A549 (cell line): ENCODE results near the gene NPPA. TPM values are rescaled to one million over a fixed set of nuclear protein-coding genes. Genes with fewer than 3 reads are reported as not detected.
A peak's percentile ranks its signal among the peaks of the same experiment; 100 is the strongest.
"Not testable (repeated sequence)": the region's sequence is repeated elsewhere in the genome, so short reads cannot be mapped to it uniquely, and the experiment has no call there.

Experiments
- ATAC-seq, 2 experiments: fragments of 200-7000 bp in 1 of 2; fragments of >200 bp in 1 of 2; cut with Nextera tagmentation in 1 of 2; cut with Tn5 transposase in 1 of 2; 3 replicates each; pipeline versions ENCODE4 v1.8.0 to v1.9.1; 2018 to 2020; ENCODE audit warnings: mild to moderate bottlenecking in 1 of 2, moderate library complexity in 1 of 2
- CTCF ChIA-PET: fragments of 300-600 bp; sonication (Branson Sonifier 250); formaldehyde crosslinking; extraction: SDS; loops from one replicate; lab custom pipeline; 2021; ENCODE audit warnings: antibody characterized with exemption, inconsistent platforms; lab: Yijun Ruan, JAX
- POLR2A ChIA-PET: fragments of 350-600 bp; formaldehyde crosslinking; extraction: SDS; loops from one replicate; lab custom pipeline; 2021; ENCODE audit warnings: antibody characterized with exemption, inconsistent platforms; lab: Yijun Ruan, JAX
- DNase-seq, 2 experiments: peaks; one replicate each; pipeline versions ENCODE4 v3.0.0 to v3.0.0-alpha.2; 2011 to 2016; ENCODE audit warnings: low read depth in 1 of 2, low spot score in 1 of 2
- FAIRE-seq: peaks from 2 replicates; lab custom pipeline; 2011; peaks lifted over from hg19 to GRCh38; lab: Jason Lieb, UNC
- H3K27ac ChIP-seq, 2 experiments: fragments of >200 bp; sonication (Bioruptor Twin); formaldehyde crosslinking; 3 replicates each; pipeline ENCODE4 v1.5.1; 2016 to 2017
- H3K4me1 ChIP-seq: fragments of >200 bp; sonication (Bioruptor Twin); formaldehyde crosslinking; 3 replicates; pipeline ENCODE4 v1.6.1; 2016
- H3K4me2 ChIP-seq: fragments of >200 bp; sonication (Bioruptor Twin); formaldehyde crosslinking; 3 replicates; pipeline ENCODE4 v1.6.1; 2016
- H3K4me3 ChIP-seq: fragments of >200 bp; sonication (Bioruptor Twin); formaldehyde crosslinking; 3 replicates; pipeline ENCODE4 v1.5.1; 2016
- H3K9me3 ChIP-seq: fragments of >200 bp; sonication (Bioruptor Twin); formaldehyde crosslinking; 3 replicates; pipeline ENCODE4 v1.6.1; 2016
- BHLHE40 ChIP-seq: IDR thresholded peaks from 2 replicates; pipeline ENCODE4 v1.6.1; 2012; ENCODE audit warnings: low read depth, low read length, inconsistent platforms
- CHD2 ChIP-seq: fragments of 150-350 bp; IDR thresholded peaks from 2 replicates; pipeline ENCODE4 v1.6.1; 2014; ENCODE audit warnings: low read length; ENCODE audit not compliant: partially characterized antibody
- CHD4 ChIP-seq: fragments of 200-600 bp; sonication (generic); IDR thresholded peaks from 2 replicates; pipeline ENCODE4 v1.6.1; 2016; ENCODE audit warnings: antibody characterized with exemption, mild to moderate bottlenecking, borderline replicate concordance
- EHMT2 ChIP-seq: fragments of 200-600 bp; sonication (generic); IDR thresholded peaks from 2 replicates; pipeline ENCODE4 v1.6.1; 2016; ENCODE audit warnings: antibody characterized with exemption, low read depth, mild to moderate bottlenecking, moderate library complexity
- FOSB ChIP-seq: fragments of 250-450 bp; sonication (Bioruptor Pico); IDR thresholded peaks from 2 replicates; pipeline ENCODE4 v1.5.0; 2020; ENCODE audit warnings: mild to moderate bottlenecking, moderate library complexity
- FOXS1 ChIP-seq: fragments of 250-450 bp; sonication (Bioruptor Pico); IDR thresholded peaks from 2 replicates; pipeline ENCODE4 v1.5.0; 2020; ENCODE audit warnings: mild to moderate bottlenecking, moderate library complexity
- GATA3 ChIP-seq: IDR thresholded peaks from 2 replicates; pipeline ENCODE4 v1.6.1; 2012; ENCODE audit warnings: borderline replicate concordance
- HOXA7 ChIP-seq: fragments of 250-450 bp; sonication (Bioruptor Pico); IDR thresholded peaks from 2 replicates; pipeline ENCODE4 v1.5.0; 2020; ENCODE audit warnings: mild to moderate bottlenecking, moderate library complexity
- JUN ChIP-seq, 2 experiments: fragments of >200 bp; sonication (Bioruptor Twin); formaldehyde crosslinking; IDR thresholded peaks; 2 replicates in 1 of 2; 3 replicates in 1 of 2; pipeline ENCODE4 v1.6.1; 2016 to 2017
- POLR2A ChIP-seq: IDR thresholded peaks from 2 replicates; pipeline ENCODE4 v1.6.1; 2012; ENCODE audit warnings: mild to moderate bottlenecking, low read length
- RAD21 ChIP-seq, 2 experiments: fragments of >200 bp in 1 of 2; sonication (Bioruptor Twin) in 1 of 2; formaldehyde crosslinking in 1 of 2; IDR thresholded peaks in 1 of 2; conservative IDR thresholded peaks in 1 of 2; 2 replicates in 1 of 2; 3 replicates in 1 of 2; pipeline ENCODE4 v1.6.1; 2012 to 2018; ENCODE audit warnings: inconsistent platforms in 1 of 2
- SMC3 ChIP-seq: fragments of >200 bp; sonication (Bioruptor Twin); formaldehyde crosslinking; IDR thresholded peaks from 3 replicates; pipeline ENCODE4 v1.6.1; 2018; ENCODE audit warnings: inconsistent platforms
- TP53 ChIP-seq: fragments of 250-450 bp; sonication (Bioruptor Pico); IDR thresholded peaks from 2 replicates; pipeline ENCODE4 v1.5.0; 2021; ENCODE audit warnings: mild to moderate bottlenecking, moderate library complexity
- ZC3H11A ChIP-seq: fragments of 450-650 bp; IDR thresholded peaks from 2 replicates; pipeline ENCODE4 v1.6.1; 2014; ENCODE audit warnings: antibody characterized with exemption, mild to moderate bottlenecking
- ZFP36 ChIP-seq: fragments of 450-650 bp; IDR thresholded peaks from 2 replicates; pipeline ENCODE4 v1.6.1; 2014; ENCODE audit warnings: borderline replicate concordance; ENCODE audit not compliant: partially characterized antibody
- WGBS: methylation state at CpG from one replicate; pipeline ENCODE4 v1.1.6; 2017; ENCODE audit errors: missing lambda C conversion rate; 5-methylcytosine and 5-hydroxymethylcytosine counted together
- polyA minus RNA-seq: library from RNA; depleted of rRNA, polyadenylated mRNA; stranded (reverse); fragments of >200 nt; gene quantifications from 2 replicates; pipeline ENCODE4 v1.2.3, GENCODE V29; 2011; rRNA and poly(A)+ RNA removed
- polyA plus RNA-seq, 4 experiments: library from polyadenylated mRNA; depleted of rRNA in 3 of 4; stranded (reverse); fragments of >200 nt; fragmentation: RNase III in 1 of 4; extraction: RNeasy Plus Mini Kit Qiagen cat#74134 plus additional on column Dnase treatment in 1 of 4; gene quantifications; 2 replicates in 3 of 4; 3 replicates in 1 of 4; pipeline ENCODE4 v1.2.3, GENCODE V29; 2011 to 2017
- TF ChIP-seq, protein P1 (sequence below): IDR thresholded peaks from 2 replicates; pipeline ENCODE4 v1.6.1; 2012
- TF ChIP-seq, protein P2 (sequence below): fragments of >200 bp; sonication (Bioruptor Twin); formaldehyde crosslinking; IDR thresholded peaks from 3 replicates; pipeline ENCODE4 v1.5.1; 2016
- TF ChIP-seq, protein P3 (sequence below): fragments of >200 bp; sonication (Bioruptor Twin); formaldehyde crosslinking; IDR thresholded peaks from 2 replicates; pipeline ENCODE4 v1.6.1; 2016
- TF ChIP-seq, protein P4 (sequence below): fragments of 250-450 bp; sonication (Bioruptor Pico); IDR thresholded peaks from 2 replicates; pipeline ENCODE4 v1.5.0; 2021; ENCODE audit warnings: mild to moderate bottlenecking, moderate library complexity, borderline replicate concordance

The NPPA gene
- not detected in 2 replicates for polyA plus RNA-seq (2011; rRNA removed)
- polyA plus RNA-seq (2012; cell fraction: cytosol; rRNA removed) = not detected in 2 replicates
- polyA plus RNA-seq (2012; cell fraction: nucleus; rRNA removed) = not detected in 2 replicates
- polyA plus RNA-seq (2017; fragmentation: RNase III; extraction: RNeasy Plus Mini Kit Qiagen cat#74134 plus additional on column Dnase treatment) = not detected in 3 replicates
- not detected in 2 replicates for polyA minus RNA-seq

DNA sequence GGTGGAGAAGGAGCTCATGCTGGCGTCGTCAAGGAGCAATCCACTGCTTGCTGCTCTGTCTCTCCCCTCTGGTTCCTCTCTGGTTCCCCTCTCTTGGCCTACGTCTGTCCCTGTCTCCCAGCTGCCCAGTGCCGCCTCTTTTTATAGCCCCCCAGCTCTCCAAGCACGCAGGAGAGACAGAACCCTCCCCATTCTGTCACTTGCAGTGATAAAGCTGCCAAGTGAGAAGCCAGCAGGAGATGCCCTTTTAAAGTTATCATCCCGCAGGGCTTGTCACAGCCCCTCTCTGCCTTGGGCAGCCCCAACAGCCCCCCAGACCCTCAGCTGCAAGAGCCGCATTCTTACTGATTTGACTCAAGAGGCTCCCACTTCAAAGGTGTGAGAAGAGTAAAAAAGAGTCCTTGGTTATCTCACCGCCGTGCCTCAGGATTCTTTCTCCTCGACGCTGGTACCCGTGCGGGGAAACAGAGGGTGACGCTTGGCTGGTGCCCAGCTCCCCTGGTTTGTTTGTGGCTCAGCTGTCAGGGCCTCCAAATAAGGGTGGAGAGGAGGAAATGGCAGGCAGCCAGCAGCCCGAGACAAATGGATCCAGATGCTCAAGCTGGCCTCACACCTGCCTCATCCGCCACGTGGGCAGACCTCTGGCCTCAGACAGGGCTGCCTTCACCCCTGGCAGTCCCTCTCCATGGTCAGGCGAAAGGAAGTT lies at the start of gene NPPA:
Gene NPPA, minus strand, starts transcription at position 117 of the 706 bp plus-strand sequence. Its CDS starts 99 bp downstream, at position 18.
- Histone ChIP-seq H3K4me3 (no peak within 1 kb of the TSS), H3K9me3 (no peaks in the 10 kb centered on the region), H3K4me2 (no peak within 1 kb of the TSS), H3K27ac (no peak within 1 kb of the TSS), H3K4me1 (no peaks in the 10 kb centered on the region)
- ChIA-PET CTCF (interaction anchor here (0.8 to 3.3 kb wide), 4 partner anchors 10 to 119 kb away, joined by 3 to 20 read pairs (median 7); no protein-coding TSS in a partner anchor), POLR2A (no interaction called here)
- 84% methylated on average over 18 of the region's 18 CpGs for WGBS
- TF ChIP-seq ZC3H11A = no peak
- no peak for TF ChIP-seq POLR2A
- no peak for TF ChIP-seq ZFP36
- no peak for TF ChIP-seq SMC3
- TF ChIP-seq, protein P1, sequence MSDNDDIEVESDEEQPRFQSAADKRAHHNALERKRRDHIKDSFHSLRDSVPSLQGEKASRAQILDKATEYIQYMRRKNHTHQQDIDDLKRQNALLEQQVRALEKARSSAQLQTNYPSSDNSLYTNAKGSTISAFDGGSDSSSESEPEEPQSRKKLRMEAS = no peak
- TF ChIP-seq CHD2 = no peak
- no peak for TF ChIP-seq GATA3
- TF ChIP-seq EHMT2 = no peak
- TF ChIP-seq FOXS1 (CRISPR knock-in tag) = no peak
- no peak for TF ChIP-seq HOXA7 (CRISPR knock-in tag)
- TF ChIP-seq, protein P2, sequence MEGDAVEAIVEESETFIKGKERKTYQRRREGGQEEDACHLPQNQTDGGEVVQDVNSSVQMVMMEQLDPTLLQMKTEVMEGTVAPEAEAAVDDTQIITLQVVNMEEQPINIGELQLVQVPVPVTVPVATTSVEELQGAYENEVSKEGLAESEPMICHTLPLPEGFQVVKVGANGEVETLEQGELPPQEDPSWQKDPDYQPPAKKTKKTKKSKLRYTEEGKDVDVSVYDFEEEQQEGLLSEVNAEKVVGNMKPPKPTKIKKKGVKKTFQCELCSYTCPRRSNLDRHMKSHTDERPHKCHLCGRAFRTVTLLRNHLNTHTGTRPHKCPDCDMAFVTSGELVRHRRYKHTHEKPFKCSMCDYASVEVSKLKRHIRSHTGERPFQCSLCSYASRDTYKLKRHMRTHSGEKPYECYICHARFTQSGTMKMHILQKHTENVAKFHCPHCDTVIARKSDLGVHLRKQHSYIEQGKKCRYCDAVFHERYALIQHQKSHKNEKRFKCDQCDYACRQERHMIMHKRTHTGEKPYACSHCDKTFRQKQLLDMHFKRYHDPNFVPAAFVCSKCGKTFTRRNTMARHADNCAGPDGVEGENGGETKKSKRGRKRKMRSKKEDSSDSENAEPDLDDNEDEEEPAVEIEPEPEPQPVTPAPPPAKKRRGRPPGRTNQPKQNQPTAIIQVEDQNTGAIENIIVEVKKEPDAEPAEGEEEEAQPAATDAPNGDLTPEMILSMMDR = no peak
- FAIRE-seq (no peak), DNase-seq (no peak), ATAC-seq (no peak)

DNA sequence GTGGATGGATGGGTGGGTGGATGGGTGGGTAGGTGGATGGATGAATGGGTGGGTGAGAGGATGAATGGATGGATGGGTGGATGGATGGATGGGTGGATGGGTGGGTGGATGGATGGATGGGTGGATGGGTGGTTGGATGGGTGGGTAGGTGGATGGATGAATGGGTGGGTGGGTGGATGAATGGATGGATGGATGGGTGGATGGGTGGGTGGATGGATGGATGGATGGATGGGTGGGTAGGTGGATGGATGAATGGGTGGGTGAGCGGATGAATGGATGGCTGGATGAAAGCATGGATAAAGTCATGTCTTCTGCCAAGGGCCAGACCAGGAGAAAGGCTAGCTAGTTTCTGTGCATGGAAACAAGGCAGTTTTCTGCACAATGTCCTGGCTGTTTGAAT lies 46.9 kb upstream of the NPPA start:
- WGBS = 0% methylated on average over 1 of the region's 1 CpG

DNA sequence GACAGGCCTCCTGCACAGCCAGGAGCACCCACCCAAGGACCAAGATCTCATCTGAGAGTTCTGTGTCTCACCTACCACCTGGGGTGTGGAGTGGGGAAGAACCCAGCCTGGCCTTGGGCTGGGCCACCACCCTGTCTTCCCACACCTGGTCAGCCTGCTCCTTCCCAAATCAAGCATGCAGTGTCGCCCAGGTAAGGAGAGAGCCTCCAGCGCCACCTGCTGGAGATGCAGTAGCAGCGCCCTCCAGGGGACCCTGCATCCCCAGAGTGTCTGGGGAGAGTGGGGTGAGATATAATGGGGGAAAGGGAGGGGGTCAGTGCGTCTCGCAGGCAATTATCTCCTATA lies 46.3 kb upstream of the NPPA start:
- Histone ChIP-seq H3K4me3 (no peak overlapping the region), H3K9me3 (no peaks in the 10 kb centered on the region), H3K4me1 (no peaks in the 10 kb centered on the region), H3K4me2 (no peak overlapping the region), H3K27ac (no peak overlapping the region)
- FAIRE-seq (no peak), DNase-seq (peak; percentile 42 to 80), ATAC-seq (peak; percentile 90 to 94)
- POLR2A ChIA-PET = interaction anchor here (0.7 kb wide), 1 partner anchor 14 kb away, joined by 3 read pairs; no protein-coding TSS in a partner anchor
- CTCF ChIA-PET = interaction anchor here (0.7 to 4.9 kb wide), 15 partner anchors 9 to 60 kb away, joined by 4 to 48 read pairs (median 5); no protein-coding TSS in a partner anchor
- no CpG with 5 or more reads among the region's 5 CpGs for WGBS
- TF ChIP-seq FOSB (CRISPR knock-in tag) = no peak
- peak; percentile 61 to 80 for TF ChIP-seq RAD21 (conservative IDR thresholded peaks at IDR 0.05 in 1 of 2, IDR thresholded peaks at IDR 0.05 in 1 of 2)
- TF ChIP-seq CHD4 = no peak
- no peak for TF ChIP-seq TP53
- TF ChIP-seq SMC3 = peak; percentile 68
- TF ChIP-seq, protein P3, sequence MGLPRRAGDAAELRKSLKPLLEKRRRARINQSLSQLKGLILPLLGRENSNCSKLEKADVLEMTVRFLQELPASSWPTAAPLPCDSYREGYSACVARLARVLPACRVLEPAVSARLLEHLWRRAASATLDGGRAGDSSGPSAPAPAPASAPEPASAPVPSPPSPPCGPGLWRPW = no peak
- TF ChIP-seq, protein P2 = peak; percentile 57
- TF ChIP-seq BHLHE40 = no peak
- TF ChIP-seq JUN (IDR thresholded peaks at IDR 0.05) = no peak
- TF ChIP-seq, protein P4, sequence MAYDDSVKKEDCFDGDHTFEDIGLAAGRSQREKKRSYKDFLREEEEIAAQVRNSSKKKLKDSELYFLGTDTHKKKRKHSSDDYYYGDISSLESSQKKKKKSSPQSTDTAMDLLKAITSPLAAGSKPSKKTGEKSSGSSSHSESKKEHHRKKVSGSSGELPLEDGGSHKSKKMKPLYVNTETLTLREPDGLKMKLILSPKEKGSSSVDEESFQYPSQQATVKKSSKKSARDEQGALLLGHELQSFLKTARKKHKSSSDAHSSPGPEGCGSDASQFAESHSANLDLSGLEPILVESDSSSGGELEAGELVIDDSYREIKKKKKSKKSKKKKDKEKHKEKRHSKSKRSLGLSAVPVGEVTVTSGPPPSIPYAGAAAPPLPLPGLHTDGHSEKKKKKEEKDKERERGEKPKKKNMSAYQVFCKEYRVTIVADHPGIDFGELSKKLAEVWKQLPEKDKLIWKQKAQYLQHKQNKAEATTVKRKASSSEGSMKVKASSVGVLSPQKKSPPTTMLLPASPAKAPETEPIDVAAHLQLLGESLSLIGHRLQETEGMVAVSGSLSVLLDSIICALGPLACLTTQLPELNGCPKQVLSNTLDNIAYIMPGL (CRISPR knock-in tag) = no peak

More for the DNA sequence above, 46.9 kb upstream of the NPPA start:
- not testable (repeated sequence) for H3K4me3 ChIP-seq, ATAC-seq, DNase-seq, FAIRE-seq, H3K9me3 ChIP-seq, H3K27ac ChIP-seq, H3K4me2 ChIP-seq, H3K4me1 ChIP-seq
- ChIA-PET CTCF (interaction anchor here (0.7 to 4.9 kb wide), 10 partner anchors 9 to 60 kb away, joined by 4 to 48 read pairs (median 8); no protein-coding TSS in a partner anchor), POLR2A (interaction anchor here (1.3 kb wide), 1 partner anchor 15 kb away, joined by 3 read pairs; no protein-coding TSS in a partner anchor)
